Activated CD4-positive, alpha-beta T cell treated with anti-CD3 and anti-CD28 coated beads, Interleukin-2, Interleukin-4, amounts not matched to agents 100 ng/mL and 50 ng/mL, durations not matched to agents 16 hours and 8 hours (primary cell): ENCODE data around the gene ZNF511.
"Not testable (repeated sequence)": the region's sequence is repeated elsewhere in the genome, so short reads cannot be mapped to it uniquely, and the experiment has no call there.

Experiments used
- DNase-seq: peaks from one replicate; pipeline ENCODE4 v3.0.0-alpha.2; 2020; ENCODE audit warnings: low spot score

Gene ZNF511

GRCh38 chr10:133314911-133315310 lies 6.2 kb downstream of the ZNF511 start:
- DNase-seq: no peak

GRCh38 chr10:133315847-133316246 lies 7.1 kb downstream of the ZNF511 start:
- DNase-seq: no peak

- DNase-seq: no peak
These were observed 7.6 kb downstream of the ZNF511 start for GRCh38 chr10:133316266-133316665.

- DNase-seq: no peak
These were observed 8.0 kb downstream of the ZNF511 start for GRCh38 chr10:133316732-133317131.

GRCh38 chr10:133318494-133319127 lies 9.9 kb downstream of the ZNF511 start:
- DNase-seq: peak; percentile 68

- DNase-seq: not testable (repeated sequence)
These were observed 12.2 kb downstream of the ZNF511 start for GRCh38 chr10:133320852-133321422.

- not testable (repeated sequence) for DNase-seq
These were observed 13.5 kb downstream of the ZNF511 start for GRCh38 chr10:133322064-133322709.

- peak; percentile 34 for DNase-seq
These were observed 15.6 kb downstream of the ZNF511 start for GRCh38 chr10:133324198-133324792.

- no peak for DNase-seq
These were observed 16.1 kb downstream of the ZNF511 start for GRCh38 chr10:133324857-133325260.

- DNase-seq: no peak
These were observed 16.9 kb downstream of the ZNF511 start for GRCh38 chr10:133325440-133326222.

- DNase-seq: no peak
These were observed 17.5 kb downstream of the ZNF511 start for GRCh38 chr10:133326223-133326551.

- no peak for DNase-seq
These were observed 18.3 kb downstream of the ZNF511 start for GRCh38 chr10:133326745-133327650.

- no peak for DNase-seq
These were observed 19.1 kb downstream of the ZNF511 start for GRCh38 chr10:133327651-133328357.

GRCh38 chr10:133328358-133329343 lies 19.9 kb downstream of the ZNF511 start:
- DNase-seq: no peak

- peak; percentile 86 for DNase-seq
These were observed 20.9 kb downstream of the ZNF511 start for GRCh38 chr10:133329491-133330202.

GRCh38 chr10:133332936-133333699 lies 24.4 kb downstream of the ZNF511 start:
- DNase-seq: no peak

GRCh38 chr10:133334503-133335245 lies 26.0 kb downstream of the ZNF511 start:
- DNase-seq: no peak
